Activated T-helper 9 cell treated with anti-CD3 and anti-CD28 coated beads, Interleukin-2, amount 50 U/mL, for 16 hours (primary cell): ENCODE data around the gene TRIM28.
"Not testable (repeated sequence)": the region's sequence is repeated elsewhere in the genome, so short reads cannot be mapped to it uniquely, and the experiment has no call there.

Source experiments
- DNase-seq: peaks from one replicate; pipeline ENCODE4 v3.0.0-alpha.2; 2020; ENCODE audit warnings: low read depth

Gene TRIM28

DNA sequence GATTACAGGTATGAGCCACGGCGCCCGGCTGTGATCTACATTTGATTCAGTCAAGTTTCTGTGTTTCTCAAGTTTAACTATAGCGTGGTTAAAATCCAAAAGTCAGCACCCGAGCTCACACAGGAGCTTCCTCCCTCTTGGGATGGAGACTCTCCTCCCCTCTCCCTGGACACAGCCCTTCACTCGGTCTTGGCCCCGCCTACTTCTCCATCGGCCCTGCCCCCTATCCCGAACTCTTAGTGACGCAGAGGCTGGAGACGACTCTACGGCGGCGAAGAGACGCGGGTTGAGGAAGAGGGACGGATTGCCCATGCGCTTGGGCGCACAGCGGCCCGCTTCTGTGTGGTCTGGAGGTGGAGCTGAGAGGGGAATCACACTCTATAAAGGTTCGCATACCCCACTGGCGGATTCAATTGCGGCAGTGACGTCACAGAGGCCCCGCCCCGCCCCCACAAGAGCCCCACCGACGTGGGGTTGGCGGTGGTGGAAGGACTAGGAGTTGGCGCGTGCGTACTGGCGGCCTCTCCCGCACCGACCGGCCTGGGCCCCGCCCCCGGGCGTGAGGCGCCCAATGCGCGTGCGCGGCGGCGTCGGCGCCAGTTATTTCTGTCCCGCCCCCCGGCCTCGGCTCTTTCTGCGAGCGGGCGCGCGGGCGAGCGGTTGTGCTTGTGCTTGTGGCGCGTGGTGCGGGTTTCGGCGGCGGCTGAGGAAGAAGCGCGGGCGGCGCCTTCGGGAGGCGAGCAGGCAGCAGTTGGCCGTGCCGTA lies at the start of gene TRIM28:
TRIM28 (plus strand) TSS at position 239 of the 765 bp plus-strand sequence. CDS start 694 bp downstream, outside the sequence.
- peak; percentile 100 for DNase-seq

GRCh38 chr19:58497634-58498170 lies 46.2 kb upstream of the TRIM28 start:
- DNase-seq: no peak

DNA sequence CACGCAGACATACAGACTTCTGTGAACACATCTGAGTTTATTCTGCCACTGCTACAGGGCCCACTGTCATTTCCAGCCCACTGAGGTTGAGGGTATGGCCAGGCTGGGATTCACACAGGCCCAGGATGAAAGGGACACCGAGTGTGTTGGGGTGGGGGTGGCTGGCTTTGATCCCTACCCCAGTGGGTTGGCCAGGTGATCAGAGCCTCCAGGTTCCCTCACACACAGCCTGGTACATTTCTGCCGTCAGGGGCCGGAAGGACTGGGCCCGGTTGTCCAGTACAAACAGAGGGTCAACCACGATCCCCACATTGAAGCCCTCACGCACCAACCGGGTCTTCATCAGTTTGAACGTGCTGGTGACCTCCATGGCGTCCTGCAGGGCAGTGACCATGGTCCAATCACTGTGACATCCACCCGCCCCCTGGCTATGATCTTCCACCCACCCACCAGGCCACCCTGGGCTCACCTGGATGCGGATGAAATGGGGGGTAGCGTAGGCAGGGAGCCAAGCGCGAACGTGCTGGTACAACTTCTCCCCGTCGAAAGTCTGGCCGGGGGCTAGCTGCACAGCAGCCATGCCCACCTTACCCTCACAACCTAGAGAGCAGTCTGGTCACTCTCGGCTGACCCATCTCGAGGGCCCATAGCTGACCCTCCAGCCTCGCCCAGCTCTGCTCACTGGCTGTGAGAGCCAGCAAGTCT lies 45.4 kb upstream of the TRIM28 start:
- DNase-seq: no peak

DNA sequence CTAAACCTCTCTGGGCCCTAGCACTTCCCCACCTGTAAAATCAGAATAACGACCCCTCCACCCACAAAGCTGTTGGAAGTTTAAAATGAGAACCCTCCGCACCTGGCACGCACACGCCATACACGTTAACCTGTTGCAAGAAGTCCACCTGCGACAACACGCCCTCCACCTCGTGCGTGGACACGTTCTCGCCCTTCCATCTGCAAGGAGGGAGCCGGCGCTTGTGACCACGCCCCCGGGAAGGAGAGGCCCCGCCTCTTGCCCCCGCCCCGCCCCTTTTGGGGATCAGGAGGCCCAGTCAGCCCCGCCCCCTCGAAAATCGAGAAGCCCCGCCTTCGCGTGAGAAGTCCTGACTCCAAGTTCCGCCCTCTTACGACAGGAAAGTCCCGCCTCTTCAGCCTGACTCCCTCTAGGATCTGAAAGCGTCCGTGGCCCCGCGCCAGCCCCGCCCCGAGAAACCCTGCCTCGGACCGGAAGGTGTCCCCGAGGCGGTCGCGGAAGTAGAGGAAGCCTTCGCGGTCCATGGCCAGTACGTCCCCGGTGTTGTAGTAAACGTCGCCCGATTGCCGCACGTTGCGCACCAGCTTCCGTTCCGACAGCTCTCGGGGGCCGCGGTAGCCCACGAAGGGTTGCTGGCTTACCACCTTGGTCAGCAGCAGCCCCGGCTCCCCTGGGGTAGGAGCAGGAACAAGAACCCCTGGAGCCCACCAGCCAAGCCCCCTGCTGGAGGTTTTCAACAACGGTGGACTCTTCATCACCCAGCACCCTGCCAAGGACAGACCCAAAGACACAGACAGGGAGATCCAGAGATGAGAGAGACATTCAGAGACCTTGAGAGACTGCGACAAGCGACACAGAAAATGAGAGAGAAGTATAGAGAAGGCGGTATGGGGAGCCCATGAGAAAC lies 44.6 kb upstream of the TRIM28 start:
- peak; percentile 95 for DNase-seq

GRCh38 chr19:58500242-58500641 lies 43.6 kb upstream of the TRIM28 start:
- no peak for DNase-seq

DNA sequence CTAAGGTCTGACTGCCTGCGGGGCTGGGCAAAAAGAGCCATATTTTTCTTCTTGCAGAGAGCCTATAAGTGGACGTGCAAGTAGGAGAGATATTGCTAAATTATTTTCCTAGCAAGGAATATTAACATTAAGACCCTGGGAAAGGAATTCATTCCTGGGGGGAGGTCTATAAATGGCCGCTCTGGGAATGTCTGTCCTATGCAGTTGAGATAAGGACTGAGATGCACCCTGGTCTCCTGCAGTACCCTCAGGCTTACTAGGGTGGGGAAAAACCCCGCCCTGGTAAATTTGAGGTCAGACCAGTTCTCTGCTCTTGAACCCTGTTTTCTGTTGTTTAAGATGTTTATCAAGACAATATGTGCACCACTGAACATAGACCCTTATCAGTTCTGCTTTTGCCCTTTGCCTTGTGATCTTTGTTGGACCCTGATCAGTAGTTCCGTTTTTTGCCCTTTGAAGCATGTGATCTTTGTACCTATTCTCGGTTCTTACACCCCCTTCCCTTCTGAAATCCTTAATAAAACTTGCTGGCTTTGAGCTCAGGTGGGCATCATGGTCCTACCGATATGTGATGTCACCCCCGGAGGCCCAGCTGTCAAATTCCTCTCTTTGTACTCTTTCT lies 36.2 kb upstream of the TRIM28 start:
- DNase-seq: not testable (repeated sequence)

GRCh38 chr19:58509731-58510083 lies 34.2 kb upstream of the TRIM28 start:
- DNase-seq: no peak

- DNase-seq: no peak
Measured at GRCh38 chr19:58510084-58510862, 33.6 kb upstream of the TRIM28 start.

- no peak for DNase-seq
Measured at GRCh38 chr19:58511353-58512208, 32.3 kb upstream of the TRIM28 start, which contains the start of gene SLC27A5. TSS of gene SLC27A5 (minus strand) at chr19:58511992. CDS start at chr19:58511955, 37 bp downstream.

- DNase-seq: no peak
Measured at GRCh38 chr19:58513213-58513693, 30.6 kb upstream of the TRIM28 start.

- DNase-seq: peak; percentile 93
Measured at GRCh38 chr19:58513694-58514563, 29.9 kb upstream of the TRIM28 start.

GRCh38 chr19:58514564-58515022 lies 29.3 kb upstream of the TRIM28 start:
- no peak for DNase-seq

DNA sequence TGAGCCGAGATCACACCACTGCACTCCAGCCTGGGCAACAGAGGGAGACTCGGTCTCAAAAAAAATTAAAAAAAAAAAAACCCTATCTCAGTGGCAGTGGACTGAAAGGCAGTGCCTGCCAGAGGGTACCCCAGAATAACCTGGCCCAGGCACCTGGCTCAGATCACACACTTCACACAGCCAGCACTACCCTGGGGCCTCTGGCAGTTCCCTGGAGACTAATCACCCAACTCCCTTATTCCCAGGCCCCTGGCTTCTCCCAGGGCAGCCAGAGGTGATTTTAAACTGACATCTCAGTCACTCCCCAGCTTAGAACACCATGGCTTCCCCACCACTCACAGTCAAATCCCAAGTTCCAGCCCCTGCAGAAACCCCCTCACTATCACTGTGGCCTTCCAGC lies 28.6 kb upstream of the TRIM28 start:
- no peak for DNase-seq

DNA sequence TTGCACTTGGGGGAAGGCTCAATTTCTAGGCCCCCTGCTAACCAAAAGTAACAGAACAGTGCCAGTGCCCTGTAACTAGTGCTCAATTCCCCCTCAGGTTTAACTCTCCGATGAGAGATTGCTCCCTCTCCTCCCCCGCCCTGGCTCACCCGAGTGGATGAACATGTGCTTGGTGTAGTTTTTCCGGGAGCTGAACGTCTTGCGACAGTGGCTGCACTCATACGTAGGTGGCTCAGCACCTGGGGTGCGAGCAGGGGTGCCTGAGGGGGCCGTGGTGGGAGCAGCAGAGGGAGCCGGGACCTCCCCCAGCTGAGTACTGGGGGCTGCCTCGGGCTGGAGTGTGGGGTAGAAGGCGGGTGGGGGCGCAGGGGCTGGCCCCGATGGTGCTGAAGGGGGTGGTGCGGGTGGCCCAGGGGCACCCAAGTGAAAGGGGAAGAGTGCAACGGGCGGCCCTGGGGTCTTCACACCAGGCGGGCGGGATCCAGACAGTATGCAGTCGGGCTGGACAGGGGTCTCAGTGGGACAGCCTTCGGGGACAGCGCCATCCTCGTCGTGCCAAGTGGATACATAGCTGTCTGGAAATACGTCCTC lies 27.5 kb upstream of the TRIM28 start:
- DNase-seq: no peak

GRCh38 chr19:58516964-58517833 lies 26.7 kb upstream of the TRIM28 start:
- no peak for DNase-seq

DNA sequence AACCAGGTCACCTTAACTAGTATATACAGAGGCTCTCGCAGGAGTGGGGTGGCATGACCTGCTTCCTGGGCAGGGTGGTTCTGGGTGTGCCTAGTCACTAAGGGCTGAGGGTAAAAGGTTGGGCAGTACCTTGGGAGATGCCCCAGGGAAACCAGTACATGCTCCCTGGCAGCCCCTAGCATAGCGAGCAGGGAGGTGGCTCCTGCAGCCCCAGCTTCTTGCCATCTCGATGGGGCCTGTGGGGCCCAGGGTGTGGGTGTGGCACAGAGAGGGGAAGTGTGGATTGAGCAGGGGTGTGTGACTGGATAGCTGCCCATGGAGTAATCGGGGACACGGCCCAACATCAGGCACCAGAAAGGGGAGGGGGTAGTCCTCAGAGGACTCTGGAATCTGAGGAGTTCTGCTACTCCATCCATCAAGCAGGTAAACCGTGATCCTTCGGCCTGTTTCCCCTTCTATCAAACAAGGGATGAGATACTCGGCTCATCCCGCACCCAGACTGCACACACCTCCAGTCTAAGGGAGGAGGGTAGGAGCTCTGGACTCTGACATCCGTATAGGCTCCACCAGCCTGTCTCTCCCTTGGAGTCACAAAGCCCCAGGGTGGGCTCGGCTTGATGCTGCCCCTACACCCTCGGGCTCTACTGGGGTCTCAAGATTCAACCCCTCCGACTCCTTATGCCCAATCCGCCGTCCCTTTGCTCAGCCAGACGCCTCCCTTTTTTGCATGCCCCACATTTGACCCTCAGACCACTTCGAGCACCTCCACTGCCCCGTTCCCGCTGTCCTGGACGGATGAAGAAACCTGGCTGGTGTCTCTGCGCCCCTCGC lies 25.4 kb upstream of the TRIM28 start:
- no peak for DNase-seq

DNA sequence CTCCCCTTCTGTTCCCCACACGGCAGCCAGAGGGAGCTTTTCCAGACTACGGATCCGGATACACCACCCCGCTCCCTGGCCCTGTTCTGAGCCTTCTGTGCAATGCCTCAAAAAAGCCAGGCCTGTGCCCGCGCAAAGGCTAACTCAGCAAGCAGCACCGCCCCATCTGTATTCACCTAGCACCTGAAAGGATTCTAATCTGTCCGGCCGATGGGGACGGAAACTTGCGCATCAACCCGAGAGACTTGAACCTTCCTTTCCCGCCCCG lies 24.8 kb upstream of the TRIM28 start:
- no peak for DNase-seq
